GM19463 (cell line): ENCODE data around the gene GCAT.

Experiments
- ATAC-seq: cut with Tn5 transposase; IDR thresholded peaks from one replicate; pipeline ENCODE4 v1.9.1; 2021; ENCODE audit warnings: mild to moderate bottlenecking, moderate library complexity; ENCODE audit not compliant: unreplicated experiment

GCAT gene

DNA sequence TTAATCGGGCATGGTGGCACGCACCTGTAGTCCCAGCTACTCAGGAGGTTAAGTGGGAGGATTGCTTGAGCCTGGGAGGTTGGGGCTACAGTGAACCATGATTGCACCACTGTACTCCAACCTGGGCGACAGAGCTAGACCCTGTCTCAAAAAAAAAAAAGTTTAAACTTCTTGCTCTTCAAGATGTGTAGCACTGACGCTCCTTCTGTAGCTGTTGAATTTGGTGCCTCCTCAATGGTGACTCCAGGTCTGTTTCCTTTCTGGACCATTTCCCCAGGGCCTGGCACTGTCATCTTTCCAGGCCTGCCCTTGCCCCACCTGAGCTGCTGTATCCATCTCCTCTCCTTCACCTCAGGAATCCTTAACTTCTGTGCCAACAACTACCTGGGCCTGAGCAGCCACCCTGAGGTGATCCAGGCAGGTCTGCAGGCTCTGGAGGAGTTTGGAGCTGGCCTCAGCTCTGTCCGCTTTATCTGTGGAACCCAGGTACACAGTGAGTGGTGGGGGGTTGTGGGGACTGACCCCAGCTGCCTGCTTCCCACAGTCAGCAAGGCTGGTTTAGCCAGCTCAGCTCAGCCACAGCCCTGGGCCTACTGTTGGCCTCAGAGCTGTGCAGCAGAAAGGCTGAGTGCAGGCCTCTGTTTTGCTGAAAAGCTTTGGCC lies 2.1 kb downstream of the GCAT start:
- no peak for ATAC-seq

- ATAC-seq = no peak
Observed at GRCh38 chr22:37811867-37812266, 4.1 kb downstream of the GCAT start.

DNA sequence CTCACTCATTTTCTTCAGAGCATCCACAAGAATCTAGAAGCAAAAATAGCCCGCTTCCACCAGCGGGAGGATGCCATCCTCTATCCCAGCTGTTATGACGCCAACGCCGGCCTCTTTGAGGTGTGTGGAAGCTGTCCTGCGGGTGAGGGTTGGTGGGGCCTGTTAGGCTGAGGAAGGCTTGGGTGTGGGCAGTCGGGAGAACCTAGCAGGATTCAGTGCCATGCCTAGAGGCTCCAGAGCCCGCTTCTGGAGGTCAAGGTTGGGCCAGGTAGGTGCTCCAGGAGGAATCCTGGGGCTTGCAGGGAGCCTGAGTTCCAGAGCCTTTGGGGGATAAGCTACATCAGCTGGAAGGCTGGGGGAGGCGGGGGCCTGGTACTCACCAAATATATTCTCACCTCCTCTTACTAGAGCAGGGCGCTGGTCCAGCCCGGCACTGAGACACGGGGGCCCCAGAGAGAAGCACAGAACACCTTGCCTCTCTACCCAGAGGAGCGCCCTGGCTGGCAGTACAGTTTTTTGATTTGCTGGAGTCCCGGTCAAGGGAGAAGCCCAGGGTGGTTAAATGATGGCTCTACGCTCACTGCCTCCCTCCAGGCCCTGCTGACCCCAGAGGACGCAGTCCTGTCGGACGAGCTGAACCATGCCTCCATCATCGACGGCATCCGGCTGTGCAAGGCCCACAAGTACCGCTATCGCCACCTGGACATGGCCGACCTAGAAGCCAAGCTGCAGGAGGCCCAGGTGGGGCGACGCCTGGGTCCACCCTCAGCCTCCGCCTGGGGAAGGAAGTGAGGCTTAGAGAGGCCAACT lies 5.3 kb downstream of the GCAT start:
- ATAC-seq = no peak

DNA sequence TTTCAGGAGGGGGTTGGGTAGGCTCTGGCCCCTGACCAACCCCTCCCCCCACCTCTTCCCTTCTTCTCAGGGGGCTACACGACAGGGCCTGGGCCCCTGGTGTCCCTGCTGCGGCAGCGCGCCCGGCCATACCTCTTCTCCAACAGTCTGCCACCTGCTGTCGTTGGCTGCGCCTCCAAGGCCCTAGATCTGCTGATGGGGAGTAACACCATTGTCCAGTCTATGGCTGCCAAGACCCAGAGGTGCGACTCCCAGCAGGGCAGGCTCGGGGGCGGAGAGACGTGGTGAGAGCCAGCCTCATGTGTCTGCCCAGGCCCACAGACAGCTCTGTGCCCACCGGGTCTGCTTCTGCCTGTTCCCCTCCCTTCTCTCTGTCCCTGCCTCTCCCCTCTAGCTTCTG lies 7.9 kb downstream of the GCAT start:
- ATAC-seq = no peak

DNA sequence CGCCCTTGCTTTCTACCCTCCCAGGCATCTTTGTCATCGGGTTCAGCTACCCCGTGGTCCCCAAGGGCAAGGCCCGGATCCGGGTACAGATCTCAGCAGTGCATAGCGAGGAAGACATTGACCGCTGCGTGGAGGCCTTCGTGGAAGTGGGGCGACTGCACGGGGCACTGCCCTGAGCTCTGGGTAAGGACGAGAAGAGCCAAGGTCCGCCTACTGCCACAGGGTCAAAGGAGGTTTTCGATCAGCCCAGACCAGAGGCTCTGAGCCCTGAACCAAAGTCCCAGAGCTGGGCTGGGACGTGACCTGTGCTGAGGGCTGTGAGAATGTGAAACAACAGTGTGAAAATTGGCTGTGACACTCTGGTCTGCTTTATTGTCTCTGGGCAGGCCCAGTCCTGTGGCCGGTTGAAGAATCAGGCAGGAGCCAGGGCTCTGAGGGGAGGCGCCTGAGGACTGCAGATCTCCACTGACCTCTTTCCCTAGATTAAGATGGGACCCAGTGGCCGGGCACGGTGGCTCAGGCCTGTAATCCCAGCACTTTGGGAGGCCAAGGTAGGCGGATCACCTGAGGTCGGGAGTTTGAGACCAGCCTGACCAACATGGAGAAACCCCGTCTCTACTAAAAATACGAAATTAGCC lies 8.9 kb downstream of the GCAT start:
- no peak for ATAC-seq

- no peak for ATAC-seq
Observed at GRCh38 chr22:37817705-37818408, 10.1 kb downstream of the GCAT start.

- ATAC-seq = no peak
Observed at GRCh38 chr22:37818409-37819104, 10.8 kb downstream of the GCAT start.

DNA sequence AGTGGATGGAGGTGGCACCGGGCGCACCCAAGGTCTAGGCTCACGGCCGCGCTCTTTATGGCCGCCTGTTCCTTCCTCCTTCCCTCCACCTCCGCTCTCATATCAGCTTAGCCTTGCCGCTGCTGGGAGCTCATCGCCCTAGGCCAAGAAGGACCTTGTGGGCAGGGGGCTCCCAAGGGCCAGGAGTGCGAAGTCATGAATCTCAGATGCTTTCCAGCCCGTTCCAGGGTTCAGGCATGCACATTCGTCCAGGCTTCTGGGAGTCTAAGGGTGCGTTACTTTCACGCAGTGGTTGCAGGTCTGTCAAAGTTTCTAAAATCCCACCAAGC lies 11.3 kb downstream of the GCAT start:
- ATAC-seq = no peak

DNA sequence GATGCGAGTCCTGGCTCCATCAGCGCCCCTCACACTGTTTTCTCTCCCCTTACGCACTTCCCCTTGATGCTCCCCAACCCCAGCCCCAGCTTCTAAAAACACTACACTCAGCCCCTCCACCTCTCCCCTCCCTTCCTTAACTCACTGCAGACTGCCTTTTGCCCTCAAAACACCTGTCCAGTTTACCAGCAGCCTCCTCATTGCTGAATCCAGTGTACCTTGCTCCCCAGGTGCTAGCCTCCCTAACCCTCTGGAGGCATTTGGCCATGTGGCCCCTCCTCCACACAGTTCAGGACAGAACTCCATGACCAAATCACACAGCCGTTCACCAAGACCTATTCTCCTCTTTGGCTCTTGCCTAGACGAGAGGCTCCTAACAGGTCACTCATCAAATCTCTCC lies 12.6 kb downstream of the GCAT start:
- no peak for ATAC-seq

- no peak for ATAC-seq
Observed at GRCh38 chr22:37822079-37822833, 14.5 kb downstream of the GCAT start.

DNA sequence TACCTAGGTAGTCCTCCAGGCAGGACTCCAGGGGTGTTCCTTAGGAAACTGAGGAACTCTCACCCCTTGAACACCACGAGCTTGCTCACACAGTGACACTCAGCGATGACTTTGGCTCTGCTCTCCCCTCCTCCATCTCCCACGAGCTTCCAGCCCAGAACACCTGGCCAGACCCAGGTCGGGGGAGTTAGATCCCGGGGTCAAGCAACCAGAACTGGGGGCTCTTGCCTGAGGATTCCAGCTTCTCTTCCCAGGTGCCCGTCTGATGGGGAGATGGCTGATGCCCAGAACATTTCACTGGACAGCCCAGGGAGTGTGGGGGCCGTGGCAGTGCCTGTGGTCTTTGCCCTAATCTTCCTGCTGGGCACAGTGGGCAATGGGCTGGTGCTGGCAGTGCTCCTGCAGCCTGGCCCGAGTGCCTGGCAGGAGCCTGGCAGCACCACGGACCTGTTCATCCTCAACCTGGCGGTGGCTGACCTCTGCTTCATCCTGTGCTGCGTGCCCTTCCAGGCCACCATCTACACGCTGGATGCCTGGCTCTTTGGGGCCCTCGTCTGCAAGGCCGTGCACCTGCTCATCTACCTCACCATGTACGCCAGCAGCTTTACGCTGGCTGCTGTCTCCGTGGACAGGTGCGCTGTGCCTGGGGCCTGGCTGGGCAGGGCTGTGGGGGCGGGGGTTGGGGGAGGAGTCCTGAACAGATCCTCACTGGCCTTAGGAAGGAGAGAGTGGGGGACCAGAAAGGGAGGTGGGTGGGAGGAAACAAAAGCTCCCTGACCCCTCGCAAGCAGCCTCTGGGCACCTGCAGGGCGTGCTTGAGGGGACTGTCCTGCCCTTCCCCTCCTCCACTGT lies 15.6 kb downstream of the GCAT start, which contains the start of gene GALR3:
Gene GALR3 (plus strand): TSS at position 249 of the 852 bp plus-strand sequence. CDS start 25 bp downstream, at position 274.
- no peak for ATAC-seq

DNA sequence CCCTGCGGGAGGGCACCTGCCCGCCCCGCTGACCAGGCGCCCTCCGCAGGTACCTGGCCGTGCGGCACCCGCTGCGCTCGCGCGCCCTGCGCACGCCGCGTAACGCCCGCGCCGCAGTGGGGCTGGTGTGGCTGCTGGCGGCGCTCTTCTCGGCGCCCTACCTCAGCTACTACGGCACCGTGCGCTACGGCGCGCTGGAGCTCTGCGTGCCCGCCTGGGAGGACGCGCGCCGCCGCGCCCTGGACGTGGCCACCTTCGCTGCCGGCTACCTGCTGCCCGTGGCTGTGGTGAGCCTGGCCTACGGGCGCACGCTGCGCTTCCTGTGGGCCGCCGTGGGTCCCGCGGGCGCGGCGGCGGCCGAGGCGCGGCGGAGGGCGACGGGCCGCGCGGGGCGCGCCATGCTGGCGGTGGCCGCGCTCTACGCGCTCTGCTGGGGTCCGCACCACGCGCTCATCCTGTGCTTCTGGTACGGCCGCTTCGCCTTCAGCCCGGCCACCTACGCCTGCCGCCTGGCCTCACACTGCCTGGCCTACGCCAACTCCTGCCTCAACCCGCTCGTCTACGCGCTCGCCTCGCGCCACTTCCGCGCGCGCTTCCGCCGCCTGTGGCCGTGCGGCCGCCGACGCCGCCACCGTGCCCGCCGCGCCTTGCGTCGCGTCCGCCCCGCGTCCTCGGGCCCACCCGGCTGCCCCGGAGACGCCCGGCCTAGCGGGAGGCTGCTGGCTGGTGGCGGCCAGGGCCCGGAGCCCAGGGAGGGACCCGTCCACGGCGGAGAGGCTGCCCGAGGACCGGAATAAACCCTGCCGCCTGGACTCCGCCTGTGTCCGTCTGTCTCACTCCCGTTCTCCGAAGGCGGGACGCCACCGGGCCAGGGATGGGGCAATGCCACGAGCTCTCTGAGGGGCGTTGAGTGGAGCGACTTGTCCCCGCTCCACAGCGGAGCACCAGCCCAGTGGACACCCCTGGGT lies 17.2 kb downstream of the GCAT start:
- ATAC-seq = no peak

DNA sequence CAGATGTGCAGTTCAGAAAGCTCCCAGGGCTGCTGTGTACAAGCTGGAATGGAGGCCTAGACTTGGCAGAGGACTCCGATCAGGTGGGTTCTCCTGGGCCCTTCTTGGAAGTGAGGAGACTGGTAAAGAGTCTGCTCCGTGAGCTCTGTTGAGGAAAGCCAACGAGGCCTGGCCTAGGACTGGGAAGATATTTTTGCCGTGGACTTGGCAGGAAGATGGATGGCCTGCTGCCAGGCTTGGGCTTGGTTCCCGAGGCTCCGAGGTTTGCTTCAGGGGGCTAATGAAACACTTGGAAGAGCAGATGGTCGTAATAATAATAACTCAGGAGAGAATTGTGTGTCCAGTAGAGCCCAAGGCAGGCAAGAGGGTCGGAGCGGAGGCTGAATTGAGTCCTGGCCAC lies 19.3 kb downstream of the GCAT start:
- ATAC-seq = no peak

- no peak for ATAC-seq
Observed at GRCh38 chr22:37830093-37830842, 22.5 kb downstream of the GCAT start.

- ATAC-seq = no peak
Observed at GRCh38 chr22:37831472-37831871, 23.7 kb downstream of the GCAT start.

GRCh38 chr22:37832022-37832857 lies 24.5 kb downstream of the GCAT start:
- no peak for ATAC-seq
